Bronchial epithelial cell (primary cell): Measurements from ENCODE around the gene ZBTB7B. TPM values are rescaled to one million over a fixed set of nuclear protein-coding genes. Genes with fewer than 3 reads are reported as not detected.

Source experiments
- DNase-seq: peaks from one replicate; pipeline ENCODE4 v3.0.0-alpha.2; 2010; ENCODE audit warnings: low read depth
- FAIRE-seq: peaks from 2 replicates; lab custom pipeline; 2011; peaks lifted over from hg19 to GRCh38; lab: Jason Lieb, UNC
- H3K27me3 ChIP-seq: 2 replicates; pipeline ENCODE4 v1.5.1; 2011; ENCODE audit warnings: low read length; ENCODE audit not compliant: control insufficient read depth, insufficient read depth
- H3K36me3 ChIP-seq: 2 replicates; pipeline ENCODE4 v1.5.1; 2011; ENCODE audit warnings: low read length; ENCODE audit not compliant: control insufficient read depth, insufficient read depth
- H3K4me3 ChIP-seq: 2 replicates; pipeline ENCODE4 v1.5.1; 2011; ENCODE audit warnings: mild to moderate bottlenecking, low read depth, low read length, control low read depth
- CTCF ChIP-seq: IDR thresholded peaks from 2 replicates; pipeline ENCODE4 v1.5.1; 2011; ENCODE audit warnings: mild to moderate bottlenecking, moderate library complexity, low read length, control low read depth, inconsistent platforms; ENCODE audit not compliant: insufficient read depth, severe bottlenecking
- total RNA-seq: library from RNA; depleted of rRNA; stranded (reverse); fragments of >200 nt; gene quantifications from 2 replicates; pipeline ENCODE4 v1.2.1, GENCODE V29; 2014

The ZBTB7B gene
- total RNA-seq, 1 donor from 2014 or later, result 46.1 TPM

- FAIRE-seq (no peak), DNase-seq (no peak)
- no peaks in the 10 kb centered on the region for H3K27me3 ChIP-seq
- H3K36me3 ChIP-seq, result peaks cover 14% of the 10 kb centered on the region
- peak overlapping the region; percentile 60 for H3K4me3 ChIP-seq
- no peak for TF ChIP-seq CTCF
Measured at GRCh38 chr1:154960446-154961136, 42.0 kb upstream of the ZBTB7B start.

GRCh38 chr1:154961207-154962155 is 41.1 kb upstream of the ZBTB7B start, which contains the start of gene PYGO2:
Gene PYGO2, minus strand, starts transcription at chr1:154961782. Its CDS starts 206 bp downstream, at chr1:154961576.
- TF ChIP-seq CTCF, result peak; percentile 29
- H3K27me3 ChIP-seq, result no peaks in the 10 kb centered on the region
- peak; percentile 50 for DNase-seq
- no peak for FAIRE-seq
- H3K36me3 ChIP-seq, result peaks cover 23% of the 10 kb centered on the region
- peak within 1 kb of the TSS; percentile 60 for H3K4me3 ChIP-seq

GRCh38 chr1:154962156-154962749 is 40.3 kb upstream of the ZBTB7B start:
- no peak for FAIRE-seq

GRCh38 chr1:154962795-154963330 is 39.7 kb upstream of the ZBTB7B start:
- FAIRE-seq, result no peak
- no peak for DNase-seq
- no peak for TF ChIP-seq CTCF
- H3K4me3 ChIP-seq, result no peak overlapping the region
- H3K36me3 ChIP-seq, result peaks cover 36% of the 10 kb centered on the region
- H3K27me3 ChIP-seq, result no peaks in the 10 kb centered on the region

More at GRCh38 chr1:154962156-154962749, 40.3 kb upstream of the ZBTB7B start:
- no peak for TF ChIP-seq CTCF
- H3K36me3 ChIP-seq, result peaks cover 30% of the 10 kb centered on the region
- DNase-seq, result peak; percentile 41
- peak overlapping the region; percentile 60 for H3K4me3 ChIP-seq
- H3K27me3 ChIP-seq, result no peaks in the 10 kb centered on the region

- FAIRE-seq, result no peak
- no peak for DNase-seq
- Histone ChIP-seq H3K36me3 (peaks cover 40% of the 10 kb centered on the region), H3K4me3 (no peak overlapping the region), H3K27me3 (no peaks in the 10 kb centered on the region)
- no peak for TF ChIP-seq CTCF
Measured at GRCh38 chr1:154963643-154964042, 39.0 kb upstream of the ZBTB7B start.
